GM12801 (cell line): ENCODE measurements around the gene ATP5MK.

ENCODE experiments used
- CTCF ChIP-seq: IDR thresholded peaks from one replicate; pipeline ENCODE4 v1.5.1; 2011; ENCODE audit warnings: control low read depth; ENCODE audit not compliant: insufficient read length; ENCODE audit errors: extremely low read depth

The ATP5MK gene

GRCh38 chr10:103440416-103440815 is 44.1 kb upstream of the ATP5MK start:
- TF ChIP-seq CTCF, result no peak

- no peak for TF ChIP-seq CTCF
Measured at GRCh38 chr10:103439776-103440175, 43.5 kb upstream of the ATP5MK start.

GRCh38 chr10:103433858-103434257 is 37.6 kb upstream of the ATP5MK start:
- TF ChIP-seq CTCF, result no peak

- TF ChIP-seq CTCF, result no peak
Measured at GRCh38 chr10:103431902-103432301, 35.6 kb upstream of the ATP5MK start.

GRCh38 chr10:103429647-103430046 is 33.4 kb upstream of the ATP5MK start:
- no peak for TF ChIP-seq CTCF

GRCh38 chr10:103428989-103429643 is 32.8 kb upstream of the ATP5MK start:
- TF ChIP-seq CTCF, result no peak

- no peak for TF ChIP-seq CTCF
Measured at GRCh38 chr10:103427866-103428265, 31.6 kb upstream of the ATP5MK start.
